ENCODE results near the gene MDGA2.

- no peak for TF ChIP-seq POLR2A (IDR thresholded peaks at IDR 0.05)
- no peak for TF ChIP-seq CTCF (IDR thresholded peaks at IDR 0.05)
These were observed 665.8 kb downstream of the MDGA2 start for GRCh38 chr14:47009615-47010014.

Data from heart left ventricle (tissue), 13 donors.